ENCODE data around the gene UNC5C. TPM values are rescaled to one million over a fixed set of nuclear protein-coding genes. Genes with fewer than 3 reads are reported as not detected.

The UNC5C gene
- total and polyA plus RNA-seq, 2 of the 4 experiments (the other 2 are of a cell fraction) = under 0.01 TPM

DNA sequence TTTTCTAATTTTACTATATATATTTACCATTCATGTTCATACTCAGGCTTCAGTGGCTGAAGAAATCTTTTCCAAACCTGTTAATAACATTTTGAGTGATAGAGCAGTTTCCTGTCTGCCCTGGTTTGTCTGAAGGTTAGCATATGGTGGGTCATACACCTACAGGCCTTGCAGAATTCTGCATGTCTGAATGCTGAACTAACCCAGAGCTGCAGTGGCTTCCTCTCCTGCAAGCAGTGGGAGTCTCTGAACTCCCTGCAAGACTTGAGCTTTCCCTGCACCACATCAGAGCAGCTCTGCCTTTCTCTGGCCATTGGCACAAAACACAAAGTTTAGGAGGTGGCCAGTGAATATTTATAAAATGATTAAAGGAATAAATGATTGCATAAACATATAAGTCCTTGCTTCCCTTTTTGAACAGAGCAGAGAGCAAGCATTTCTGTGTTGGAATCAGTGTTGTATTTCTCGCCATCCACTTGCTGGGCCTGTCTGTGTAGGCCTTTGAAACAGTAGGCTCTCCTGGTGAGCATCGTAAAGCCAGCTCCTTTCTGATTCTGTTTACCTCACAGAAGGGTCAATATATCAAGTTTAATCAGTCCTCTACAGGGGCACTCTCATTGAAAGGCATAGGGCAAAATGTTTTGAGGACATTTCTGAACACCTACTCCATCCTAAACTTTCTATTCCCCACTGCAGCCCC lies 15.0 kb upstream of the UNC5C start:
- Histone ChIP-seq H4K8ac (ENCODE audit: low read depth in 2 of 2, low read length in 2 of 2) (no peak overlapping the region), H2BK20ac (ENCODE audit: low read depth, low read length) (no peak overlapping the region), H3K9me1 (ENCODE audit: insufficient read depth, low read length) (no peaks in the 10 kb centered on the region), H3K27me3 (ENCODE audit: control insufficient read depth, insufficient read depth, low read length) (no peaks in the 10 kb centered on the region), H4K20me1 (ENCODE audit: insufficient read depth, low read length) (no peaks in the 10 kb centered on the region), H3K56ac (ENCODE audit: extremely low read depth, insufficient read depth, low read length) (no peak overlapping the region), H3K23ac (ENCODE audit: low read depth, low read length) (no peak overlapping the region), H3K27ac (ENCODE audit: insufficient read depth, low read length) (no peak overlapping the region), H3K36me3 (ENCODE audit: control insufficient read depth, insufficient read depth, low read length) (no peaks in the 10 kb centered on the region), H2BK120ac (ENCODE audit: low read depth, low read length) (no peak overlapping the region), H2AFZ (replicated peaks; ENCODE audit: low read length, poor library complexity) (no peak overlapping the region), H3K4me1 (ENCODE audit: control insufficient read depth, insufficient read depth, low read length) (no peaks in the 10 kb centered on the region), H3K79me1 (ENCODE audit: low read depth in 1 of 2, low read length in 2 of 2) (no peaks in the 10 kb centered on the region), H4K5ac (ENCODE audit: low read depth, low read length) (no peak overlapping the region), H2BK5ac (ENCODE audit: low read depth, low read length, poor library complexity, severe bottlenecking) (no peak overlapping the region), H3K4ac (ENCODE audit: low read depth, low read length) (no peak overlapping the region), H4K91ac (ENCODE audit: insufficient read depth, low read depth, low read length) (no peak overlapping the region), H2AK5ac (ENCODE audit: low read depth, low read length) (no peak overlapping the region), H2AK9ac (replicated peaks; ENCODE audit: low read depth, low read length, poor library complexity) (no peak overlapping the region), H3K18ac (ENCODE audit: low read depth, low read length) (no peak overlapping the region), H3K9me3 (ENCODE audit: control insufficient read depth, insufficient read depth, low read length) (no peaks in the 10 kb centered on the region), H3K4me2 (ENCODE audit: low read depth, low read length) (no peak overlapping the region), H3K14ac (replicated peaks; ENCODE audit: low read depth, low read length) (no peak overlapping the region), H3K4me3 (ENCODE audit: insufficient read depth, low read depth, low read length) (no peak overlapping the region), H3K9ac (ENCODE audit: low read depth, low read length) (no peak overlapping the region), H2BK15ac (ENCODE audit: low read depth, low read length) (no peak overlapping the region)
- DNase-seq = no peak
- intact Hi-C loops (cut with micrococcal nuclease) = no loop called here
- ATAC-seq (ENCODE audit: low read depth) = no peak
- BruUV-seq (replicated peaks) = no TSS peak
- no CpG with 5 or more reads among the region's 2 CpGs for WGBS, 2 experiments (ENCODE audit: extremely low coverage in 2 of 2, insufficient read length in 1 of 2)
- TF ChIP-seq FOS (IDR thresholded peaks at IDR 0.05; ENCODE audit: low read depth, low read length) (no peak), RCOR1 (IDR thresholded peaks at IDR 0.05; ENCODE audit: insufficient replicate concordance, low read length) (no peak), CEBPB (IDR thresholded peaks at IDR 0.05; ENCODE audit: low read depth, low read length) (no peak), MAFK (IDR thresholded peaks at IDR 0.05; ENCODE audit: low read depth, low read length) (no peak), BHLHE40 (IDR thresholded peaks at IDR 0.05; ENCODE audit: low read depth, low read length) (no peak), RFX5 (IDR thresholded peaks at IDR 0.05; ENCODE audit: low read depth, low read length) (no peak), POLR2A (IDR thresholded peaks at IDR 0.05; ENCODE audit: low read depth, low read length) (no peak), SMC3 (IDR thresholded peaks at IDR 0.05; ENCODE audit: low read depth, low read length) (no peak), MXI1 (IDR thresholded peaks at IDR 0.05; ENCODE audit: borderline replicate concordance, low read depth, low read length) (no peak), MAZ (IDR thresholded peaks at IDR 0.05; ENCODE audit: borderline replicate concordance, low read depth, low read length) (no peak), CHD1 (IDR thresholded peaks at IDR 0.05; ENCODE audit: low read depth, low read length) (no peak)
- TF ChIP-seq, protein P1, sequence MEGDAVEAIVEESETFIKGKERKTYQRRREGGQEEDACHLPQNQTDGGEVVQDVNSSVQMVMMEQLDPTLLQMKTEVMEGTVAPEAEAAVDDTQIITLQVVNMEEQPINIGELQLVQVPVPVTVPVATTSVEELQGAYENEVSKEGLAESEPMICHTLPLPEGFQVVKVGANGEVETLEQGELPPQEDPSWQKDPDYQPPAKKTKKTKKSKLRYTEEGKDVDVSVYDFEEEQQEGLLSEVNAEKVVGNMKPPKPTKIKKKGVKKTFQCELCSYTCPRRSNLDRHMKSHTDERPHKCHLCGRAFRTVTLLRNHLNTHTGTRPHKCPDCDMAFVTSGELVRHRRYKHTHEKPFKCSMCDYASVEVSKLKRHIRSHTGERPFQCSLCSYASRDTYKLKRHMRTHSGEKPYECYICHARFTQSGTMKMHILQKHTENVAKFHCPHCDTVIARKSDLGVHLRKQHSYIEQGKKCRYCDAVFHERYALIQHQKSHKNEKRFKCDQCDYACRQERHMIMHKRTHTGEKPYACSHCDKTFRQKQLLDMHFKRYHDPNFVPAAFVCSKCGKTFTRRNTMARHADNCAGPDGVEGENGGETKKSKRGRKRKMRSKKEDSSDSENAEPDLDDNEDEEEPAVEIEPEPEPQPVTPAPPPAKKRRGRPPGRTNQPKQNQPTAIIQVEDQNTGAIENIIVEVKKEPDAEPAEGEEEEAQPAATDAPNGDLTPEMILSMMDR (conservative IDR thresholded peaks at IDR 0.05; ENCODE audit: low read depth, low read length) = no peak
- dilution Hi-C loops (cut with HindIII; ENCODE audit: low sequenced_read_pairs, unreplicated experiment) = no loop called here
- in situ Hi-C loops (cut with MboI; ENCODE audit: low sequenced_read_pairs) = no loop called here
- ChIA-PET CTCF (no interaction called here), POLR2A (ENCODE audit: unreplicated experiment) (no interaction called here)
